Pulmonary artery endothelial cell (primary cell): ENCODE data around the gene NAT8L. TPM values are rescaled to one million over a fixed set of nuclear protein-coding genes. Genes with fewer than 3 reads are reported as not detected.

Experiments
- DNase-seq: peaks from one replicate; pipeline ENCODE4 v3.0.0-alpha.2; 2011; ENCODE audit warnings: low read depth, low spot score
- total RNA-seq: library from RNA; depleted of rRNA; stranded (reverse); fragments of >200 nt; gene quantifications from 2 replicates; pipeline ENCODE4 v1.2.3, GENCODE V29; 2014

Gene NAT8L
- total RNA-seq, 1 donor from 2014 or later = 0.20 TPM

- no peak for DNase-seq
These were observed 4.6 kb downstream of the NAT8L start for GRCh38 chr4:2063557-2064275.

- no peak for DNase-seq
These were observed 5.3 kb downstream of the NAT8L start for GRCh38 chr4:2064276-2064991.

GRCh38 chr4:2065106-2065930, 6.2 kb downstream of the NAT8L start:
- no peak for DNase-seq

- DNase-seq = no peak
These were observed 7.0 kb downstream of the NAT8L start for GRCh38 chr4:2066011-2066551.

- no peak for DNase-seq
These were observed 7.7 kb downstream of the NAT8L start for GRCh38 chr4:2066571-2067445.

GRCh38 chr4:2067446-2068197, 8.5 kb downstream of the NAT8L start:
- DNase-seq = no peak

GRCh38 chr4:2068198-2068470, 9.0 kb downstream of the NAT8L start:
- DNase-seq = no peak

- DNase-seq = no peak
These were observed 9.4 kb downstream of the NAT8L start for GRCh38 chr4:2068566-2068965.

GRCh38 chr4:2069161-2069971, 10.2 kb downstream of the NAT8L start:
- no peak for DNase-seq

GRCh38 chr4:2069986-2070385, 10.9 kb downstream of the NAT8L start:
- DNase-seq = no peak

- no peak for DNase-seq
These were observed 11.5 kb downstream of the NAT8L start for GRCh38 chr4:2070421-2071251.

- DNase-seq = no peak
These were observed 12.3 kb downstream of the NAT8L start for GRCh38 chr4:2071252-2071911.

GRCh38 chr4:2071912-2072867, 13.1 kb downstream of the NAT8L start:
- DNase-seq = no peak

- DNase-seq = no peak
These were observed 14.1 kb downstream of the NAT8L start for GRCh38 chr4:2072971-2073807.

GRCh38 chr4:2073808-2074481, 14.8 kb downstream of the NAT8L start:
- DNase-seq = no peak
